ENCODE data around the gene LINGO3.

LINGO3 gene

GRCh38 chr19:2270423-2271233, 37.3 kb downstream of the LINGO3 start:
- no peak for TF ChIP-seq CTCF (IDR thresholded peaks at IDR 0.05)
- intact Hi-C loops (cut with DNase I; ENCODE audit: low total_unique reads): loop anchor here (5.0 kb wide), 2 partner anchors 33 to 118 kb away; partner anchors contain the start of genes AP3D1, PLEKHJ1 and SF3A2
- Histone ChIP-seq H3K27me3 (no peaks in the 10 kb centered on the region), H3K9me3 (no peaks in the 10 kb centered on the region), H3K27ac (peak overlapping the region; percentile 97 to 100), H3K4me3 (peak overlapping the region; percentile 91 to 93), H3K4me1 (peaks cover 0 to 68% (median 51%) of the 10 kb centered on the region in 4 donors), H3K36me3 (peaks cover 13 to 33% (median 30%) of the 10 kb centered on the region in 3 donors)
- peak; percentile 83 to 96 for DNase-seq

DNA sequence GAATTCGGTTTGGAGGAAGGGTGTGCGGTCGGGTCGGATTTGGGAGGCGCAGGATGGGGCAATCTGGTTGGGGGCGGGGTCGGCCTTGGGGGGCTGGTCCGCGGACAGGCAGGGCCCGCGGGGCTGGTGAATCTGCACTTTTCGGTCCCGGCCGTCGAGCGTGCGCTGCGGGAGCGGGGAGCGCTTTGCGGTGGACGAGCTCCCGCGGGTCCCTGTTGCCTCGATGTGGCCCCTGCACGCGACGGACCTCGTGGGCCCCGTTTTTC, 37.9 kb downstream of the LINGO3 start:
- DNase-seq: peak; percentile 55 to 83
- Histone ChIP-seq H3K4me1 (peaks cover 0 to 63% (median 46%) of the 10 kb centered on the region in 4 donors), H3K36me3 (peaks cover 13 to 30% (median 28%) of the 10 kb centered on the region in 3 donors), H3K27me3 (no peaks in the 10 kb centered on the region), H3K9me3 (no peaks in the 10 kb centered on the region), H3K4me3 (peak overlapping the region; percentile 91 to 93), H3K27ac (peak overlapping the region; percentile 97 to 100)
- intact Hi-C loops (cut with DNase I; ENCODE audit: low total_unique reads): loop anchor here (5.0 kb wide), 2 partner anchors 33 to 118 kb away; partner anchors contain the start of genes AP3D1, PLEKHJ1 and SF3A2
- no peak for TF ChIP-seq CTCF (IDR thresholded peaks at IDR 0.05)

DNA sequence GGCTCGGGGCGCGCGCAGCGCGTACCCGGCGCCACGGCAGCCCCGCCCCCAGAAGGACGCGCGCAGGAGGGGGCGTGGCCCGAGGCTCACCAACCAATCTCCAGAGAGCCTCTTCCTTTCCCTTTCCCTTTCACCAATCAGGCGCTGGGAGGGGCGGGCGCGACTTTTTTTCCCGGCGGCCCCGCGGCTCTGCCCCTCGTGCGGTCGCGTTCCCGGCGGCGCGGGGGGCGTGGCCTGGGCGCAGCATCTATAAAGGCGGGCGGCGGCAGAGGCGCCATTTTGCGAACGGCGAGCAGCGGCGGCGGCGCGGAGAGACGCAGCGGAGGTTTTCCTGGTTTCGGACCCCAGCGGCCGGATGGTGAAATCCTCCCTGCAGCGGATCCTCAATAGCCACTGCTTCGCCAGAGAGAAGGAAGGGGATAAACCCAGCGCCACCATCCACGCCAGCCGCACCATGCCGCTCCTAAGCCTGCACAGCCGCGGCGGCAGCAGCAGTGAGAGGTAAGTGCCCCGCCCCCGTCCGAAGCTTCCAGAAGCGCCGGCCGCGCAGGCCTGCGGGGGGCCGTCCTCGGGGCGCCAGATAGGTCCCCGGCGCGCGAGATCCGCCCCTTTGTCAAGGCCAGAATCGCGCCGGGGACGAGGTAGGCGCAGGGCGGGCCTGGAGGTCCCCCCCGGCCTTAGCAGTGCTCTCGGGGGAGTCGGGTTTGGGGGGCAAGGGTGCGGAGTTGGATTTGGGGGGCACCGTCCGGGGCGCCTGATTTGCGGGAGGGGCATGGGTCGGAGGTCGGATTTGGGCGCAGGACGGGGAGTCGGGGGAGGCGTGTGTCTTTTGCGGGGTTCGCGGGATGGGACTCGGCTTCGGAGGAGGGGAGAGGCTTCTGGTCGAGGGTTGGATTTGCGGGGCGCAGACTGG, 38.5 kb downstream of the LINGO3 start:
- TF ChIP-seq CTCF (IDR thresholded peaks at IDR 0.05): peak in 1 of 2 experiments; percentile 47
- peaks cover 0 to 60% (median 46%) of the 10 kb centered on the region in 4 donors for H3K4me1 ChIP-seq
- DNase-seq: peak; percentile 97 to 99
- H3K27me3 ChIP-seq: no peaks in the 10 kb centered on the region
- intact Hi-C loops (cut with DNase I; ENCODE audit: low total_unique reads): loop anchor here (5.0 kb wide), 2 partner anchors 32 to 117 kb away; partner anchors contain the start of genes AP3D1, PLEKHJ1 and SF3A2
- H3K4me3 ChIP-seq: peak overlapping the region; percentile 91 to 93
- peak overlapping the region; percentile 97 to 100 for H3K27ac ChIP-seq
- H3K36me3 ChIP-seq: peaks cover 13 to 30% (median 28%) of the 10 kb centered on the region in 3 donors
- no peaks in the 10 kb centered on the region for H3K9me3 ChIP-seq

DNA sequence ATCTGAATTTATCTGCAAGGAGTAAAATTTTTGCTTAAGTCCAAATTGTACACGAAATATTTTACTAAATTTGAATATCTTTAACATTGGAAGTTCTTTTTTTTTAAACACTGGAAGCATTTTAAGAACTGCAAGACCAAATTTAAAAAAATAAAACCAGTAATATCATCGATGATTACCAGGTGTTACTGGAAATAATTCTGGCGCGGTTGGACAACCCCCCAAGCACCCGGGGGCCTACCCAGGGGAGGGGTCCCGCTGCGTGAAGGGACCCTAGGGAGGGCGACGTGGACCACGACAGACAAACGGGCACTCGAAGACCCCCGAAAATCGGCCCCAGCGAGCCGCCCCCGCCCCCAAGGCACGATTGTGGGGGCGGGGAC, 39.1 kb downstream of the LINGO3 start:
- peaks cover 0 to 57% (median 41%) of the 10 kb centered on the region in 4 donors for H3K4me1 ChIP-seq
- no peak for DNase-seq
- intact Hi-C loops (cut with DNase I; ENCODE audit: low total_unique reads): no loop called here
- no peaks in the 10 kb centered on the region for H3K9me3 ChIP-seq
- H3K27ac ChIP-seq: peak overlapping the region; percentile 67 to 100
- no peaks in the 10 kb centered on the region for H3K27me3 ChIP-seq
- H3K36me3 ChIP-seq: peaks cover 13 to 28% (median 24%) of the 10 kb centered on the region in 3 donors
- TF ChIP-seq CTCF (IDR thresholded peaks at IDR 0.05): no peak
- H3K4me3 ChIP-seq: peak overlapping the region; percentile 91 to 93

GRCh38 chr19:2268480-2268830, 39.5 kb downstream of the LINGO3 start:
- no peaks in the 10 kb centered on the region for H3K9me3 ChIP-seq
- TF ChIP-seq CTCF (IDR thresholded peaks at IDR 0.05): no peak
- intact Hi-C loops (cut with DNase I; ENCODE audit: low total_unique reads): no loop called here
- no peak for DNase-seq
- peaks cover 13 to 26% (median 23%) of the 10 kb centered on the region in 3 donors for H3K36me3 ChIP-seq
- H3K4me1 ChIP-seq: peaks cover 0 to 53% (median 37%) of the 10 kb centered on the region in 4 donors
- peak overlapping the region; percentile 91 to 93 for H3K4me3 ChIP-seq
- peak overlapping the region in 1 of 2 donors; percentile 67 for H3K27ac ChIP-seq
- no peaks in the 10 kb centered on the region for H3K27me3 ChIP-seq
